Measurements from ENCODE around the gene BACH2.
"Not testable (repeated sequence)": the region's sequence is repeated elsewhere in the genome, so short reads cannot be mapped to it uniquely, and the experiment has no call there.

Gene BACH2

GRCh38 chr6:90184334-90185298 is 112.0 kb downstream of the BACH2 start:
- DNase-seq (ENCODE audit: low read depth, low spot score): no peak

- DNase-seq (ENCODE audit: low read depth, low spot score): no peak
Measured at GRCh38 chr6:90183587-90184333, 112.9 kb downstream of the BACH2 start.

DNA sequence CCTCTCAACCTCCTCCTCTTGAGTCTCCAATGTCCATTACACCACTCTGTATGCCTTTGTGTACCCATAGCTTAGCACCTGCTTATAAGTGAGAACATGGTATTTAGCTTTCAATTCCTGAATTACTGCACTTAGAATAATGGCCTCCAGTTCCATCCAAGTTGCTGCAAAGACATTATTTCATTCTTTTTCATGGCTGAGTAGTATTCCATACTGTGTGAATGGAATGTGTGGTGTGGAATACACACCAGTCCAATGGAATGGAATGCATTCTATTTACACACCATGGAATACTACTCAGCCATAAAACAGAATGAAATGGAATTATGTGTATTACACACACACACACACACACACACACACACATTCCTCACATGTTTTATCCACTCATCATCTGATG is 116.1 kb downstream of the BACH2 start:
- no peak for DNase-seq (ENCODE audit: low read depth, low spot score)

DNA sequence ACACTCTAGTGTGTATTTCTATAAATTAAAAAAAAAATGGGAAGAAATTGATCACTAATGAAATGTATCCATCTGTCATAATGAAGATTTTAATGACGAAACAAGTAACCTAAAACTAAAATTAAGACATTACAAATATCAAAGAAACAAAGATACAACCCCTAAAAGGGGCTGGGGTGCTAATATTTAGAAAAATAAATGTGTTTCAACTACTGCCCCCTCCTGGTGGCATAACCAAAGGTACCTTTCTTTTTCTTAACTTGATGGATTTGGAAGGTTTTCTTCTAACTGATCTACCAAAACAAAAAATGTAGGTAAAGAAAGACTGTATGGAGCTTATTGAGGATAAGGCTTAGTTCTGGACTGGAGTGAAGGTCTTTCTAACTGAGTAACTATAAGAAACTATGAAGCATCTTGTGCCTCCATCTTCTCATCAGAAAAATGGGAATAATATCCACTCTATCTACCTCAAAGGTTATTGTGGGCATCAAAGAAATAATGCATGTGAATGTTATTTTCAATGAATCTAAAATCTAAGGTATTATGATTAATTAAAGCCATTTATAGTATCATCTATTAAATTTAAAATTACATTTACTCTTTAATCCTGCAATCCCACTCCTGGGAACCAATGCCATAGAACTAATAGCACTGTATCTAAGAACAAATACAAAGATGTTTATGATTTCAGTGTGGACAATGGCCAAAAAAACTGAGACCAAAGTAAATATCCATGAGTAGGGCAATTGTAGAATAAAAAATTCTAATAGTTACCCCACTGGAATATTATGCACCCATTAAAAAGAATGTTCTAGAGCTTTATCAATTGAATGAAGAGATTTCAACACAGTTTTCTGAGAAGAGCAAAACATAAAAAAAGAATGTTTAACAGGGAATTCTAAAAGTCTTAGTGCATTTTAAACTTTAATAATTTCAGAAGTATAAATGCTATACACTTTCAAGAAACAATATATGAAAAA is 117.2 kb downstream of the BACH2 start:
- no peak for DNase-seq (ENCODE audit: low read depth, low spot score)

DNA sequence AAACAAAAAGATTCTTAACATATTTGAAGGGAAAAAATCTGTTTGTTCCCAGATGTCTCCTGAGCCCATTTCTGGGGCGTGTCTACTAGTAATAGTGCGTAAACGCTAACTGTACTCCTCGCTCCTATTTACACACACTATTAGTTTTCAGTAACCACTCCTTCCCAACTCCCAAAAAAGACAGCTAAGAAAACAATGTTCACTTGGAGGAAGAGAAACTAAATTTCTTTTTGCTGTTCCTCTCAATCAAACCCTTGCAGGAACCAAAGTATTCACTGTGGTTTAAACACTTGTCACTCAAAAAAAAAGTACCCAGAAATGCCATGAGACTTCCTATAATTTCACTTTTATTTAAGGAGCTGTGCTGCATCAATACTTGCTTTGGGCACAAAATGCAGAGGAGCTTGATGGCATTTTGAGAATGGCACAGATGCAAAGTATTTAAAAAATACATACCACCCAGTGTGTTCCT is 118.2 kb downstream of the BACH2 start:
- DNase-seq (ENCODE audit: low read depth, low spot score): no peak

GRCh38 chr6:90177544-90178383 is 118.9 kb downstream of the BACH2 start:
- DNase-seq (ENCODE audit: low read depth, low spot score): no peak

- peak; percentile 30 for DNase-seq (ENCODE audit: low read depth, low spot score)
Measured at GRCh38 chr6:90175627-90176538, 120.8 kb downstream of the BACH2 start.

GRCh38 chr6:90173262-90173925 is 123.2 kb downstream of the BACH2 start:
- DNase-seq (ENCODE audit: low read depth, low spot score): no peak

GRCh38 chr6:90170601-90171000 is 126.0 kb downstream of the BACH2 start:
- no peak for DNase-seq (ENCODE audit: low read depth, low spot score)

DNA sequence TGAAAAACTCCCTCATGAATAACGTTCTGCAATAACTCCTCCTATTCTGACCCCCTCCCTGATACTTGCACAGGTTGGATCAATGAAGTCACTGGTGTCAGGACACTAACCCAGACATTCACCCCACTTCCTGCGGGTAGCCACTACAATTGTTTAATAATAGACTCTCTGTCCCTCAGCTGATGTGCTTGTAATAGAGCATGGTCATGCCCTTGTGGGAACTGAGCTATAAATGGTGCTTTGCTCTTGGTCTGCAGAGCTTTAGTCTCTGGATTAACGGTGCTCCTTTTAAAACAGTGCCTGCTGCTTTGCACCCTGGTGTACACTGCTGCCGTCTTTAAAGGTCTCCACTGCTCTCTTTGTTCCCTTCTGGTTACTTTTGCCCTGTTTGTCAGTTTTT is 127.3 kb downstream of the BACH2 start:
- DNase-seq (ENCODE audit: low read depth, low spot score): no peak

DNA sequence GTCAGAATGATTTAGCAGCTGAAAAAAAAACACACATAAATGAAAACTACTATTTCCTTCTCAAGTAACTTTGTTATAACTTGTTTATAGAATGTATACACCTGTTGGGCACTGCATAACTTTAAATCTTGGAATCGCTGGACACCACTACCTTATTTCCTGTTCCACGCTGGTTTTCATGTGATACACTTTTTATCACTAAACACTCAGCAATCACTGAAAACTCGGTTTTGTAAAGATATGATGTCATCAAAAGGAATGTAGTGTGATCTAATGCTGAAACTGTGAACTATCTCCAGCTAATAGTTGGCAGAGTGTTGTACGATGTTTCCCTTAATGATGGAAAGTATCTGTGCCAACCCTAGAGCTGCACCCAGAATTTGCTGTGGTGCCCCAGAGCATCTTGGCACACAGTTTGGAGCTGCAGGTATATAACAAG is 127.9 kb downstream of the BACH2 start:
- no peak for DNase-seq (ENCODE audit: low read depth, low spot score)

GRCh38 chr6:90167514-90168379 is 128.9 kb downstream of the BACH2 start:
- DNase-seq (ENCODE audit: low read depth, low spot score): no peak

DNA sequence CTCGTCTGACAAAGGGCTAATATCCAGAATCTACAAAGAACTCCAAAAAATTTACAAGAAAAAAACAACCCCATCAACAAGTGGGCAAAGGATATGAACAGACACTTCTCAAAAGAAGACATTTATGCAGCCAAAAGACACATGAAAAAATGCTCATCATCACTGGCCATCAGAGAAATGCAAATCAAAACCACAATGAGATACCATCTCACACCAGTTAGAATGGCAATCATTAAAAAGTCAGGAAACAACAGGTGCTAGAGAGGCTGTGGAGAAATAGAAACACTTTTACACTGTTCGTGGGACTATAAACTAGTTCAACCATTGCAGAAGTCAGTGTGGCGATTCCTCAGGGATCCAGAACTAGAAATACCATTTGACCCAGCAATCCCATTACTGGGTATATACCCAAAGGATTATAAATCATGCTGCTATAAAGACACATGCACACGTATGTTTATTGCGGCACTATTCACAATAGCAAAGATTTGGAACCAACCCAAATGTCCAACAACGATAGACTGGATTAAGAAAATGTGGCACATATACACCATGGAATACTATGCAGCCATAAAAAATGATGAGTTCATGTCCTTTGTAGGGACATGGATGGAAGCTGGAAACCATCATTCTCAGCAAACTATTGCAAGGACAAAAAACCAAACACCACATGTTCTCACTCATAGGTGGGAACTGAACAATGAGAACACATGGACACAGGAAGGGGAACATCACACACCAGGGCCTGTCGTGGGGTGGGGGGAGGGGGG is 130.3 kb downstream of the BACH2 start:
- not testable (repeated sequence) for DNase-seq (ENCODE audit: low read depth, low spot score)

DNA sequence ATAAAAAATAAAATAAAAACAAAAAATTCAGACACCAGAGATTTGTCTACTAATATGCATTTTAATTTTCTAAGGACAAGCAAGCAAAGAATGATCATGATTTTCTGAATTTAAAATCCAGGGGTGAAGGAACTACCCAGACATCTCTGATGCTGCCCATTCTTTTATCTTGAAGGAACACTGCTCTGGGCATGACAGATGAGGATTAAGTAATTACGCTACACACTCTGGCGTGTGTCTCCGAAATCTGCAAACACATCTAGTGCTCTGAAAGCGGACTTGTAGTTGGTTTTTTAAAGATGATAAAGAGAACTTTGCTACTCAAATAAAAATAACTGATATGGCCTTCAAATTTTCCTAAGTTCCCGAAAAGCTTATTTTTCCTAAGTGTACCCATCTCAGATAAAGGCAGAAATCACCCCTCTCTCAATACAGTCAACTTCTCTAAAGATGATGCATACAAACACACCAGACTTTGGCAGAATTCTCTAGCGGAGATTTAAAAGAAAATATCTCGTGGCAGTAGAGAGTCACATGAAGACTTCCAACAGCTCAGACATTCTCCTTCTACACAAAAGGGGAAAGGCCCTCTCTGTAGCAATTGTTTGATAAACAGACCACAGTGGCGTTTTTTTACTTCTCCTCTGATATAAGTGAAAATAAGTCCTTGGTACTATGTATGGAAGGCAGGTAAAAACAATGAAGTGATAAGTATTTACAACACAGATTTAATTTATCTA is 133.8 kb downstream of the BACH2 start:
- DNase-seq (ENCODE audit: low read depth, low spot score): no peak

DNA sequence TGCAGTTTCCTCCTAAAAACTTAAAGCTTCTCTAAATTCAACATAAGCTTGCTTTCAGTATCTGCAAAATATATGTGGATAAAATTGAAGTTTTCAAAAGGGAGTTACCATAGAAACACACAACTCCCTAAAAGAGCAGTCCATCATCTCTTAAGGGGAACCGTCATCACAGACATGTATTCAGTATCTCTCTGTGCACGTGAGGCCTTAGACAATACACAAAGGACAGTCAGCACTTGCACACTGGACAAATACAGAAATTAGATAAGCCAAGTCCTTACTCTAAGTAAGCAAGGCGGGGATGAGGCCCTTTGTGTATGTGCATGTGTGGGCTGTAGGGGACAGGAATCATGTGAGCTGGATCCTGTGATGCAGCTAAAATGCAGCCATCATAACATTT is 136.6 kb downstream of the BACH2 start:
- DNase-seq (ENCODE audit: low read depth, low spot score): no peak

DNA sequence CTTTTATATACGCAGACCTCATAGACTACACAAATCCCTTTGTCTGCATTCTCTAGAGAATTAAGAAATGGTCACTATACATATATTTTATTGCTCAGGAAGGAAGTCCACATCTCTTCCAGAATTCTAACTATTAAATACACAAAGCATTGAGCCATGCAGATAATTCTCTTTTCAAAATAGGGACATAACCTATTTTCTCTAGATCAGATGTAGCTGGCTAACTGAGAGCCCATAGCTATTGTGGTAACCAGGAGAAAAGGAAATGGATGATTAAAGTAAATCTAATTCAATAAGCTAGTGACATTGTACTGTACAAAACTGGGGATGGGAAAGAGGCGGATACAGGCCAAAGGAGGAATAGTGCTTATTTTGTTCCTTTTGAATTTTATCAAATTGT is 137.2 kb downstream of the BACH2 start:
- no peak for DNase-seq (ENCODE audit: low read depth, low spot score)

Measured in activated naive CD8-positive, alpha-beta T cell treated with anti-CD3 and anti-CD28 coated beads, Interleukin-2, amount 50 U/mL, for 16 hours (primary cell).